ENCODE measurements around the gene SLC17A6. TPM values are rescaled to one million over a fixed set of nuclear protein-coding genes. Genes with fewer than 3 reads are reported as not detected.
A peak's percentile ranks its signal among the peaks of the same experiment; 100 is the strongest.

The SLC17A6 gene
- not detected in 2 replicates for total RNA-seq (2014; rRNA removed; shearing (Covaris generic))

GRCh38 chr11:22337596-22338485, at the start of gene SLC17A6:
SLC17A6 (plus strand) TSS chr11:22338381; CDS start chr11:22338534, 153 bp downstream.
- H3K27me3 ChIP-seq, result peaks cover 3% of the 10 kb centered on the region; the same call in 1 of the 2 replicates
- peak; percentile 61 to 84 for DNase-seq
- no peaks in the 10 kb centered on the region for H3K4me1 ChIP-seq
- no peaks in the 10 kb centered on the region for H3K36me3 ChIP-seq
- H3K4me3 ChIP-seq, result no peak within 1 kb of the TSS
- no peak within 1 kb of the TSS for H3K27ac ChIP-seq
- H3K9me3 ChIP-seq (replicated peaks), result no peaks in the 10 kb centered on the region

GRCh38 chr11:22302368-22302767, 35.8 kb upstream of the SLC17A6 start:
- H3K4me3 ChIP-seq, result no peak overlapping the region
- H3K9me3 ChIP-seq (replicated peaks), result no peaks in the 10 kb centered on the region
- no peaks in the 10 kb centered on the region for H3K27me3 ChIP-seq
- no peak for DNase-seq
- H3K27ac ChIP-seq, result no peak overlapping the region
- no peaks in the 10 kb centered on the region for H3K4me1 ChIP-seq
- no peaks in the 10 kb centered on the region for H3K36me3 ChIP-seq

- Histone ChIP-seq H3K4me1 (no peaks in the 10 kb centered on the region), H3K4me3 (no peak overlapping the region), H3K27ac (no peak overlapping the region), H3K36me3 (no peaks in the 10 kb centered on the region), H3K27me3 (no peaks in the 10 kb centered on the region), H3K9me3 (replicated peaks) (0 out of 2 replicates have a peak, but pooled peaks cover 2% of the 10 kb centered on the region)
- peak in 1 of 2 experiments; percentile 65 for DNase-seq
Observed at GRCh38 chr11:22304337-22304961, 33.7 kb upstream of the SLC17A6 start.

- no peak overlapping the region for H3K27ac ChIP-seq
- no peak for DNase-seq
- peaks cover 10% of the 10 kb centered on the region for H3K4me1 ChIP-seq
- H3K9me3 ChIP-seq (replicated peaks), result no peaks in the 10 kb centered on the region
- H3K27me3 ChIP-seq, result no peaks in the 10 kb centered on the region
- no peak overlapping the region for H3K4me3 ChIP-seq
- H3K36me3 ChIP-seq, result no peaks in the 10 kb centered on the region
Observed at GRCh38 chr11:22317656-22318055, 20.5 kb upstream of the SLC17A6 start.

- Histone ChIP-seq H3K4me3 (no peak overlapping the region), H3K4me1 (no peaks in the 10 kb centered on the region), H3K9me3 (replicated peaks) (no peaks in the 10 kb centered on the region), H3K27ac (no peak overlapping the region), H3K36me3 (no peaks in the 10 kb centered on the region), H3K27me3 (0 out of 2 replicates have a peak, but pooled peaks cover 3% of the 10 kb centered on the region)
- no peak for DNase-seq
Observed at GRCh38 chr11:22331771-22332170, 6.4 kb upstream of the SLC17A6 start.

- Histone ChIP-seq H3K4me3 (no peak overlapping the region), H3K36me3 (no peaks in the 10 kb centered on the region), H3K4me1 (no peaks in the 10 kb centered on the region), H3K27me3 (peaks cover 3% of the 10 kb centered on the region; the same call in 1 of the 2 replicates), H3K27ac (no peak overlapping the region), H3K9me3 (replicated peaks) (no peaks in the 10 kb centered on the region)
- no peak for DNase-seq
Observed at GRCh38 chr11:22336587-22336986, 1.6 kb upstream of the SLC17A6 start.

- Histone ChIP-seq H3K9me3 (replicated peaks) (no peaks in the 10 kb centered on the region), H3K27ac (no peak overlapping the region), H3K36me3 (no peaks in the 10 kb centered on the region), H3K4me1 (no peaks in the 10 kb centered on the region), H3K4me3 (no peak overlapping the region), H3K27me3 (peaks cover 11% of the 10 kb centered on the region; the same call in 1 of the 2 replicates)
- no peak for DNase-seq
Observed at GRCh38 chr11:22339611-22340010, 1.4 kb downstream of the SLC17A6 start.

GRCh38 chr11:22340235-22340634, 2.1 kb downstream of the SLC17A6 start:
- Histone ChIP-seq H3K4me1 (no peaks in the 10 kb centered on the region), H3K4me3 (no peak overlapping the region), H3K36me3 (no peaks in the 10 kb centered on the region), H3K27me3 (peaks cover 12% of the 10 kb centered on the region; the same call in 1 of the 2 replicates), H3K9me3 (replicated peaks) (no peaks in the 10 kb centered on the region), H3K27ac (no peak overlapping the region)
- no peak for DNase-seq

GRCh38 chr11:22340701-22341587, 2.8 kb downstream of the SLC17A6 start:
- peaks cover 12% of the 10 kb centered on the region; the same call in 1 of the 2 replicates for H3K27me3 ChIP-seq

GRCh38 chr11:22341588-22341931, 3.4 kb downstream of the SLC17A6 start:
- Histone ChIP-seq H3K27ac (no peak overlapping the region), H3K27me3 (peaks cover 12% of the 10 kb centered on the region; the same call in 1 of the 2 replicates), H3K9me3 (replicated peaks) (no peaks in the 10 kb centered on the region), H3K4me1 (no peaks in the 10 kb centered on the region), H3K36me3 (no peaks in the 10 kb centered on the region), H3K4me3 (no peak overlapping the region)
- DNase-seq, result no peak

More at GRCh38 chr11:22340701-22341587, 2.8 kb downstream of the SLC17A6 start:
- Histone ChIP-seq H3K4me3 (no peak overlapping the region), H3K27ac (no peak overlapping the region), H3K4me1 (no peaks in the 10 kb centered on the region), H3K9me3 (replicated peaks) (no peaks in the 10 kb centered on the region), H3K36me3 (no peaks in the 10 kb centered on the region)
- DNase-seq, result no peak

GRCh38 chr11:22342211-22343031, 4.2 kb downstream of the SLC17A6 start:
- no peak overlapping the region for H3K4me3 ChIP-seq
- H3K27me3 ChIP-seq, result peaks cover 12% of the 10 kb centered on the region; the same call in 1 of the 2 replicates
- H3K27ac ChIP-seq, result no peak overlapping the region
- H3K36me3 ChIP-seq, result no peaks in the 10 kb centered on the region
- no peaks in the 10 kb centered on the region for H3K9me3 ChIP-seq (replicated peaks)
- H3K4me1 ChIP-seq, result no peaks in the 10 kb centered on the region
- DNase-seq, result no peak

GRCh38 chr11:22343032-22343324, 4.8 kb downstream of the SLC17A6 start:
- Histone ChIP-seq H3K4me3 (no peak overlapping the region), H3K9me3 (replicated peaks) (no peaks in the 10 kb centered on the region), H3K27me3 (peaks cover 12% of the 10 kb centered on the region; the same call in 1 of the 2 replicates), H3K4me1 (no peaks in the 10 kb centered on the region), H3K27ac (no peak overlapping the region), H3K36me3 (no peaks in the 10 kb centered on the region)
- no peak for DNase-seq

GRCh38 chr11:22343371-22344032, 5.3 kb downstream of the SLC17A6 start:
- no peaks in the 10 kb centered on the region for H3K4me1 ChIP-seq
- no peaks in the 10 kb centered on the region for H3K9me3 ChIP-seq (replicated peaks)
- no peak overlapping the region for H3K27ac ChIP-seq
- H3K4me3 ChIP-seq, result no peak overlapping the region
- DNase-seq, result no peak
- no peaks in the 10 kb centered on the region for H3K36me3 ChIP-seq
- peaks cover 12% of the 10 kb centered on the region; the same call in 1 of the 2 replicates for H3K27me3 ChIP-seq
